ENCODE measurements around the gene SUSD1.
"Not testable (repeated sequence)": the region's sequence is repeated elsewhere in the genome, so short reads cannot be mapped to it uniquely, and the experiment has no call there.

The SUSD1 gene

GRCh38 chr9:112174965-112175795, at the start of gene SUSD1:
TSS of gene SUSD1 (minus strand) at chr9:112175297. CDS start at chr9:112175235, 62 bp downstream.
- DNase-seq (ENCODE audit: low spot score): peak; percentile 74

- no peak for DNase-seq (ENCODE audit: low spot score)
These were observed 49.5 kb upstream of the SUSD1 start for GRCh38 chr9:112224401-112225289.

GRCh38 chr9:112218908-112219307, 43.8 kb upstream of the SUSD1 start:
- no peak for DNase-seq (ENCODE audit: low spot score)

- no peak for DNase-seq (ENCODE audit: low spot score)
These were observed 37.8 kb upstream of the SUSD1 start for GRCh38 chr9:112212926-112213325.

- no peak for DNase-seq (ENCODE audit: low spot score)
These were observed 32.4 kb upstream of the SUSD1 start for GRCh38 chr9:112207451-112207850.

GRCh38 chr9:112203536-112203935, 28.4 kb upstream of the SUSD1 start:
- DNase-seq (ENCODE audit: low spot score): no peak

GRCh38 chr9:112200711-112201110, 25.6 kb upstream of the SUSD1 start:
- peak; percentile 8 for DNase-seq (ENCODE audit: low spot score)

GRCh38 chr9:112198646-112199045, 23.5 kb upstream of the SUSD1 start:
- no peak for DNase-seq (ENCODE audit: low spot score)

- no peak for DNase-seq (ENCODE audit: low spot score)
These were observed 19.9 kb upstream of the SUSD1 start for GRCh38 chr9:112194969-112195431.

- no peak for DNase-seq (ENCODE audit: low spot score)
These were observed 18.6 kb upstream of the SUSD1 start for GRCh38 chr9:112193572-112194288.

- DNase-seq (ENCODE audit: low spot score): not testable (repeated sequence)
These were observed 15.2 kb upstream of the SUSD1 start for GRCh38 chr9:112190320-112190719.

- DNase-seq (ENCODE audit: low spot score): no peak
These were observed 13.8 kb upstream of the SUSD1 start for GRCh38 chr9:112188884-112189283.

GRCh38 chr9:112187404-112187803, 12.3 kb upstream of the SUSD1 start:
- no peak for DNase-seq (ENCODE audit: low spot score)

- DNase-seq (ENCODE audit: low spot score): no peak
These were observed 11.6 kb upstream of the SUSD1 start for GRCh38 chr9:112186695-112187094.

GRCh38 chr9:112184946-112185345, 9.8 kb upstream of the SUSD1 start:
- no peak for DNase-seq (ENCODE audit: low spot score)

- DNase-seq (ENCODE audit: low spot score): no peak
These were observed 9.1 kb upstream of the SUSD1 start for GRCh38 chr9:112184221-112184620.

GRCh38 chr9:112180387-112180881, 5.3 kb upstream of the SUSD1 start:
- DNase-seq (ENCODE audit: low spot score): no peak

GRCh38 chr9:112179816-112180215, 4.7 kb upstream of the SUSD1 start:
- DNase-seq (ENCODE audit: low spot score): no peak

- no peak for DNase-seq (ENCODE audit: low spot score)
These were observed 1.4 kb upstream of the SUSD1 start for GRCh38 chr9:112176524-112176923.

GRCh38 chr9:112175796-112176315, 759 bp upstream of the SUSD1 start:
- peak; percentile 46 for DNase-seq (ENCODE audit: low spot score)

- DNase-seq (ENCODE audit: low spot score): peak; percentile 79
These were observed 704 bp downstream of the SUSD1 start for GRCh38 chr9:112174222-112174964.

Measured in iPS-NIHi11 (cell line).